H9 (cell line): ENCODE data around the gene C5orf15. TPM values are rescaled to one million over a fixed set of nuclear protein-coding genes. Genes with fewer than 3 reads are reported as not detected.

Experiments
- DNase-seq: peaks from one replicate; pipeline ENCODE4 v3.0.0-alpha.2; 2017
- H2AFZ ChIP-seq: one replicate; pipeline ENCODE4 v1.6.1; 2013; ENCODE audit warnings: mild to moderate bottlenecking, low read length, control low read depth, moderate library complexity
- H2AK5ac ChIP-seq: 2 replicates; pipeline ENCODE4 v1.6.1; 2013; ENCODE audit warnings: low read length, control low read depth, mixed read lengths; ENCODE audit not compliant: insufficient read length
- H2BK120ac ChIP-seq: one replicate; pipeline ENCODE4 v1.6.1; 2013; ENCODE audit warnings: low read depth, mild to moderate bottlenecking, low read length, control low read depth, inconsistent platforms; ENCODE audit not compliant: poor library complexity, severe bottlenecking
- H2BK12ac ChIP-seq: 2 replicates; pipeline ENCODE4 v1.6.1; 2013; ENCODE audit warnings: low read length, control low read depth, mixed read lengths, low read depth; ENCODE audit not compliant: insufficient read length
- H2BK15ac ChIP-seq: 2 replicates; pipeline ENCODE4 v1.6.1; 2013; ENCODE audit warnings: low read depth, low read length, control low read depth
- H2BK20ac ChIP-seq: one replicate; pipeline ENCODE4 v1.6.1; 2013; ENCODE audit warnings: low read depth, mild to moderate bottlenecking, low read length, control low read depth, inconsistent platforms; ENCODE audit not compliant: poor library complexity, severe bottlenecking
- H2BK5ac ChIP-seq: 2 replicates; pipeline ENCODE4 v1.6.1; 2013; ENCODE audit warnings: low read length, control low read depth, mixed read lengths; ENCODE audit not compliant: insufficient read length
- H3K14ac ChIP-seq: 2 replicates; pipeline ENCODE4 v1.6.1; 2013; ENCODE audit warnings: low read length, control low read depth; ENCODE audit not compliant: insufficient read depth
- H3K18ac ChIP-seq: 2 replicates; pipeline ENCODE4 v1.6.1; 2013; ENCODE audit warnings: low read depth, mild to moderate bottlenecking, mixed read lengths, low read length, control low read depth; ENCODE audit not compliant: insufficient read length
- H3K23ac ChIP-seq: 2 replicates; pipeline ENCODE4 v1.6.1; 2013; ENCODE audit warnings: low read length, control low read depth, mixed read lengths, low read depth; ENCODE audit not compliant: insufficient read length
- H3K23me2 ChIP-seq: 2 replicates; pipeline ENCODE4 v1.6.1; 2013; ENCODE audit warnings: low read depth, mild to moderate bottlenecking, mixed read lengths, low read length, control low read depth; ENCODE audit not compliant: insufficient read length, poor library complexity, severe bottlenecking
- H3K27ac ChIP-seq: 2 replicates; pipeline ENCODE4 v1.5.1; 2013; ENCODE audit warnings: low read length, control low read depth, mixed read lengths, low read depth; ENCODE audit not compliant: insufficient read length
- H3K27me3 ChIP-seq: 2 replicates; pipeline ENCODE4 v1.6.1; 2013; ENCODE audit warnings: low read length, control low read depth, inconsistent platforms; ENCODE audit not compliant: insufficient read depth
- H3K4ac ChIP-seq: 2 replicates; pipeline ENCODE4 v1.6.1; 2013; ENCODE audit warnings: low read depth, mild to moderate bottlenecking, control low read depth, inconsistent platforms, low read length, moderate library complexity
- H3K4me1 ChIP-seq: 2 replicates; pipeline ENCODE4 v1.6.1; 2013; ENCODE audit warnings: low read length, control low read depth, inconsistent platforms; ENCODE audit not compliant: insufficient read depth
- H3K4me2 ChIP-seq: 2 replicates; pipeline ENCODE4 v1.6.1; 2013; ENCODE audit warnings: low read length, control low read depth, mixed read lengths; ENCODE audit not compliant: insufficient read length, insufficient read depth
- H3K56ac ChIP-seq: 2 replicates; pipeline ENCODE4 v1.6.1; 2013; ENCODE audit warnings: low read depth, mild to moderate bottlenecking, mixed read lengths, low read length, control low read depth; ENCODE audit not compliant: insufficient read length
- H3K79me1 ChIP-seq: 2 replicates; pipeline ENCODE4 v1.6.1; 2013; ENCODE audit warnings: low read depth, mild to moderate bottlenecking, moderate library complexity, low read length, control low read depth, inconsistent platforms; ENCODE audit not compliant: insufficient read depth, poor library complexity, severe bottlenecking
- H3K79me2 ChIP-seq: 2 replicates; pipeline ENCODE4 v1.6.1; 2013; ENCODE audit warnings: low read length, control low read depth, inconsistent platforms; ENCODE audit not compliant: insufficient read depth
- H3K9ac ChIP-seq: 2 replicates; pipeline ENCODE4 v1.6.1; 2013; ENCODE audit warnings: low read length, control low read depth, mixed read lengths; ENCODE audit not compliant: insufficient read length; ENCODE audit errors: extremely low read depth
- H3K9me3 ChIP-seq: one replicate; pipeline ENCODE4 v1.6.1; 2013; ENCODE audit warnings: low read depth, low read length, inconsistent platforms; ENCODE audit not compliant: control insufficient read depth
- H3T11ph ChIP-seq: one replicate; pipeline ENCODE4 v1.6.1; 2013; ENCODE audit warnings: mild to moderate bottlenecking, low read length, control low read depth, inconsistent platforms
- H4K20me1 ChIP-seq: one replicate; pipeline ENCODE4 v1.6.1; 2013; ENCODE audit not compliant: control insufficient read depth, insufficient read length, insufficient read depth
- H4K5ac ChIP-seq: 2 replicates; pipeline ENCODE4 v1.6.1; 2013; ENCODE audit warnings: low read depth, mild to moderate bottlenecking, mixed read lengths, low read length, control low read depth; ENCODE audit not compliant: insufficient read length
- H4K8ac ChIP-seq: replicated peaks from 2 replicates; pipeline ENCODE4 v1.6.1; 2013; ENCODE audit warnings: low read length, control low read depth, mixed read lengths, low read depth; ENCODE audit not compliant: insufficient read length
- H4K91ac ChIP-seq: 2 replicates; pipeline ENCODE4 v1.6.1; 2013; ENCODE audit warnings: low read depth, mild to moderate bottlenecking, moderate library complexity, mixed read lengths, low read length, control low read depth; ENCODE audit not compliant: insufficient read length
- H3K27ac Mint-ChIP-seq, 3 experiments: 2 replicates in 2 of 3; 3 replicates in 1 of 3; pipeline ENCODE4 v1.8.0; 2020 to 2021; ENCODE audit warnings: mixed read lengths in 3 of 3, mild to moderate bottlenecking in 1 of 3, moderate library complexity in 1 of 3
- H3K27me3 Mint-ChIP-seq: 2 replicates; pipeline ENCODE4 v1.8.0; 2021; ENCODE audit warnings: low read depth, mild to moderate bottlenecking, moderate library complexity, mixed read lengths
- H3K36me3 Mint-ChIP-seq, 3 experiments: 2 replicates in 2 of 3; 3 replicates in 1 of 3; pipeline ENCODE4 v1.8.0; 2020 to 2021; ENCODE audit warnings: low read depth in 3 of 3, mixed read lengths in 3 of 3; ENCODE audit not compliant: insufficient read depth in 1 of 3
- H3K4me1 Mint-ChIP-seq, 2 experiments: 2 replicates each; pipeline ENCODE4 v1.8.0; 2020; ENCODE audit warnings: mixed read lengths in 2 of 2
- H3K4me3 Mint-ChIP-seq, 2 experiments: 2 replicates in 1 of 2; 3 replicates in 1 of 2; pipeline ENCODE4 v1.8.0; 2020 to 2021; ENCODE audit warnings: mild to moderate bottlenecking in 2 of 2, mixed read lengths in 2 of 2, moderate library complexity in 1 of 2
- H3K9me3 Mint-ChIP-seq, 2 experiments: 2 replicates in 1 of 2; 3 replicates in 1 of 2; pipeline ENCODE4 v1.8.0; 2020; ENCODE audit warnings: mild to moderate bottlenecking in 2 of 2, mixed read lengths in 2 of 2, moderate library complexity in 1 of 2
- WGBS: extraction: QIAGEN DNeasy Blood & Tissue Kit; methylation state at CpG from one replicate; pipeline ENCODE4 v1.1.7; 2013; ENCODE audit warnings: missing lambda C conversion rate, low lambda C conversion rate, mixed read lengths; ENCODE audit not compliant: insufficient read length; ENCODE audit errors: extremely low coverage; 5-methylcytosine and 5-hydroxymethylcytosine counted together
- total RNA-seq: library from RNA; stranded (reverse); gene quantifications from 2 replicates; pipeline ENCODE4 v1.2.1, GENCODE V29; 2021
- TF ChIP-seq, protein P1 (sequence below): fragments of 200-600 bp; sonication (generic); conservative IDR thresholded peaks from 3 replicates; pipeline ENCODE4 v1.8.0; 2021; ENCODE audit warnings: antibody characterized with exemption, mild to moderate bottlenecking

The C5orf15 gene
- total RNA-seq, 1 experiment from 2014 or later: 33.4 TPM

GRCh38 chr5:133990396-133990795, 22.0 kb upstream of the C5orf15 start:
- WGBS: no CpG with 5 or more reads among the region's 6 CpGs
- H3K36me3 Mint-ChIP-seq: peaks cover 28 to 55% (median 52%) of the 10 kb centered on the region in 3 experiments; a peak in 6 of 7 replicates
- TF ChIP-seq, protein P1, sequence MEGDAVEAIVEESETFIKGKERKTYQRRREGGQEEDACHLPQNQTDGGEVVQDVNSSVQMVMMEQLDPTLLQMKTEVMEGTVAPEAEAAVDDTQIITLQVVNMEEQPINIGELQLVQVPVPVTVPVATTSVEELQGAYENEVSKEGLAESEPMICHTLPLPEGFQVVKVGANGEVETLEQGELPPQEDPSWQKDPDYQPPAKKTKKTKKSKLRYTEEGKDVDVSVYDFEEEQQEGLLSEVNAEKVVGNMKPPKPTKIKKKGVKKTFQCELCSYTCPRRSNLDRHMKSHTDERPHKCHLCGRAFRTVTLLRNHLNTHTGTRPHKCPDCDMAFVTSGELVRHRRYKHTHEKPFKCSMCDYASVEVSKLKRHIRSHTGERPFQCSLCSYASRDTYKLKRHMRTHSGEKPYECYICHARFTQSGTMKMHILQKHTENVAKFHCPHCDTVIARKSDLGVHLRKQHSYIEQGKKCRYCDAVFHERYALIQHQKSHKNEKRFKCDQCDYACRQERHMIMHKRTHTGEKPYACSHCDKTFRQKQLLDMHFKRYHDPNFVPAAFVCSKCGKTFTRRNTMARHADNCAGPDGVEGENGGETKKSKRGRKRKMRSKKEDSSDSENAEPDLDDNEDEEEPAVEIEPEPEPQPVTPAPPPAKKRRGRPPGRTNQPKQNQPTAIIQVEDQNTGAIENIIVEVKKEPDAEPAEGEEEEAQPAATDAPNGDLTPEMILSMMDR: no peak

More at GRCh38 chr5:133990396-133990795, 22.0 kb upstream of the C5orf15 start:
- Histone ChIP-seq H2BK12ac (no peak overlapping the region), H4K20me1 (no peaks in the 10 kb centered on the region), H2BK20ac (no peak overlapping the region), H3K23me2 (no peaks in the 10 kb centered on the region), H3K27me3 (no peaks in the 10 kb centered on the region), H3K56ac (no peak overlapping the region), H3K27ac (no peak overlapping the region), H3K18ac (no peak overlapping the region), H3K23ac (no peak overlapping the region), H3K9me3 (no peaks in the 10 kb centered on the region), H4K91ac (no peak overlapping the region), H3K4me2 (no peak overlapping the region), H3K14ac (no peak overlapping the region), H3K9ac (no peak overlapping the region), H2BK120ac (no peak overlapping the region), H3K4me1 (no peaks in the 10 kb centered on the region; the same call in 1 of the 2 replicates), H3K4ac (no peak overlapping the region), H3K79me2 (peaks cover 29% of the 10 kb centered on the region), H2AK5ac (no peak overlapping the region), H2BK15ac (no peak overlapping the region), H2BK5ac (no peak overlapping the region), H4K5ac (no peak overlapping the region), H4K8ac (no peak overlapping the region), H2AFZ (no peak overlapping the region), H3T11ph (no peak overlapping the region), H3K79me1 (peaks cover 4% of the 10 kb centered on the region)
- Mint-ChIP-seq H3K9me3 (no peaks in the 10 kb centered on the region; a peak in 1 of 5 replicates), H3K27ac (no peak overlapping the region; a peak in 2 of 7 replicates), H3K4me1 (peaks cover 11 to 12% of the 10 kb centered on the region in 2 experiments), H3K27me3 (no peaks in the 10 kb centered on the region), H3K4me3 (no peak overlapping the region)
- DNase-seq: no peak
